ENCODE measurements around the gene ABCC6.
"Not testable (repeated sequence)": the region's sequence is repeated elsewhere in the genome, so short reads cannot be mapped to it uniquely, and the experiment has no call there.

The ABCC6 gene

GRCh38 chr16:16107839-16108238 lies 115.5 kb downstream of the ABCC6 start:
- DNase-seq, result no peak

GRCh38 chr16:16106466-16106865 lies 116.8 kb downstream of the ABCC6 start:
- no peak for DNase-seq

GRCh38 chr16:16105646-16106045 lies 117.6 kb downstream of the ABCC6 start:
- no peak for DNase-seq

- not testable (repeated sequence) for DNase-seq
Observed at GRCh38 chr16:16104804-16105141, 118.5 kb downstream of the ABCC6 start.

- DNase-seq, result not testable (repeated sequence)
Observed at GRCh38 chr16:16104132-16104803, 119.0 kb downstream of the ABCC6 start.

GRCh38 chr16:16102738-16103137 lies 120.6 kb downstream of the ABCC6 start:
- DNase-seq, result no peak

- no peak for DNase-seq
Observed at GRCh38 chr16:16101585-16101984, 121.7 kb downstream of the ABCC6 start.

GRCh38 chr16:16100631-16101030 lies 122.7 kb downstream of the ABCC6 start:
- DNase-seq, result no peak

- no peak for DNase-seq
Observed at GRCh38 chr16:16099320-16099719, 124.0 kb downstream of the ABCC6 start.

All from NK-92 treated with Interleukin-12 subunit alpha and Interleukin-12 subunit beta, amount 100 ng/mL, for 24 hours (cell line).